ENCODE measurements around the gene IFNAR1. TPM values are rescaled to one million over a fixed set of nuclear protein-coding genes. Genes with fewer than 3 reads are reported as not detected.

Gene IFNAR1
- total and polyA plus RNA-seq, 2 experiments from 2014 or later, result 14.0 to 18.7 TPM

DNA sequence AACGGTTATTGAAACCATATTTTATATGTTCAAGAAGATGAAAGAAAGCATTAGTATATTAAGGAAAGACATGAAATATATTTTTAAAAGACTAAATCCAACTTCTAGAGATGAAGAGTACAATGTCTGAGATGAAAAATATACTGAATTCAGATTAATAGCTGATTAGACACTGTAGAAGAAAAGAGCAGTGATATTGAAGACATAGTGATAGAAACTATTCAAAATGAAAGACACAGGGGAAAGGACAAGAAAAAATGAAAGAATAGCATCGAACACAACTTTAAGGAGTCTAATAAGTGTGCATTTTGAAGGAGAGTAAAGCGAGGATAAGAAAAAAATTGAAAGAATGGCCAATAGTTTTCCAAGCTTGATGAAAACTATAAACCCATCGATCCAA is 11.2 kb upstream of the IFNAR1 start (continued):
- TF ChIP-seq ZNF114 (CRISPR knock-in tag; IDR thresholded peaks at IDR 0.05), result no peak
- no peak for TF ChIP-seq CREB1 (CRISPR knock-in tag; IDR thresholded peaks at IDR 0.05; ENCODE audit: low read depth)
- TF ChIP-seq, protein P1, sequence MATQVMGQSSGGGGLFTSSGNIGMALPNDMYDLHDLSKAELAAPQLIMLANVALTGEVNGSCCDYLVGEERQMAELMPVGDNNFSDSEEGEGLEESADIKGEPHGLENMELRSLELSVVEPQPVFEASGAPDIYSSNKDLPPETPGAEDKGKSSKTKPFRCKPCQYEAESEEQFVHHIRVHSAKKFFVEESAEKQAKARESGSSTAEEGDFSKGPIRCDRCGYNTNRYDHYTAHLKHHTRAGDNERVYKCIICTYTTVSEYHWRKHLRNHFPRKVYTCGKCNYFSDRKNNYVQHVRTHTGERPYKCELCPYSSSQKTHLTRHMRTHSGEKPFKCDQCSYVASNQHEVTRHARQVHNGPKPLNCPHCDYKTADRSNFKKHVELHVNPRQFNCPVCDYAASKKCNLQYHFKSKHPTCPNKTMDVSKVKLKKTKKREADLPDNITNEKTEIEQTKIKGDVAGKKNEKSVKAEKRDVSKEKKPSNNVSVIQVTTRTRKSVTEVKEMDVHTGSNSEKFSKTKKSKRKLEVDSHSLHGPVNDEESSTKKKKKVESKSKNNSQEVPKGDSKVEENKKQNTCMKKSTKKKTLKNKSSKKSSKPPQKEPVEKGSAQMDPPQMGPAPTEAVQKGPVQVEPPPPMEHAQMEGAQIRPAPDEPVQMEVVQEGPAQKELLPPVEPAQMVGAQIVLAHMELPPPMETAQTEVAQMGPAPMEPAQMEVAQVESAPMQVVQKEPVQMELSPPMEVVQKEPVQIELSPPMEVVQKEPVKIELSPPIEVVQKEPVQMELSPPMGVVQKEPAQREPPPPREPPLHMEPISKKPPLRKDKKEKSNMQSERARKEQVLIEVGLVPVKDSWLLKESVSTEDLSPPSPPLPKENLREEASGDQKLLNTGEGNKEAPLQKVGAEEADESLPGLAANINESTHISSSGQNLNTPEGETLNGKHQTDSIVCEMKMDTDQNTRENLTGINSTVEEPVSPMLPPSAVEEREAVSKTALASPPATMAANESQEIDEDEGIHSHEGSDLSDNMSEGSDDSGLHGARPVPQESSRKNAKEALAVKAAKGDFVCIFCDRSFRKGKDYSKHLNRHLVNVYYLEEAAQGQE (IDR thresholded peaks at IDR 0.05; ENCODE audit: unreplicated experiment), result no peak
- TF ChIP-seq, protein P2, sequence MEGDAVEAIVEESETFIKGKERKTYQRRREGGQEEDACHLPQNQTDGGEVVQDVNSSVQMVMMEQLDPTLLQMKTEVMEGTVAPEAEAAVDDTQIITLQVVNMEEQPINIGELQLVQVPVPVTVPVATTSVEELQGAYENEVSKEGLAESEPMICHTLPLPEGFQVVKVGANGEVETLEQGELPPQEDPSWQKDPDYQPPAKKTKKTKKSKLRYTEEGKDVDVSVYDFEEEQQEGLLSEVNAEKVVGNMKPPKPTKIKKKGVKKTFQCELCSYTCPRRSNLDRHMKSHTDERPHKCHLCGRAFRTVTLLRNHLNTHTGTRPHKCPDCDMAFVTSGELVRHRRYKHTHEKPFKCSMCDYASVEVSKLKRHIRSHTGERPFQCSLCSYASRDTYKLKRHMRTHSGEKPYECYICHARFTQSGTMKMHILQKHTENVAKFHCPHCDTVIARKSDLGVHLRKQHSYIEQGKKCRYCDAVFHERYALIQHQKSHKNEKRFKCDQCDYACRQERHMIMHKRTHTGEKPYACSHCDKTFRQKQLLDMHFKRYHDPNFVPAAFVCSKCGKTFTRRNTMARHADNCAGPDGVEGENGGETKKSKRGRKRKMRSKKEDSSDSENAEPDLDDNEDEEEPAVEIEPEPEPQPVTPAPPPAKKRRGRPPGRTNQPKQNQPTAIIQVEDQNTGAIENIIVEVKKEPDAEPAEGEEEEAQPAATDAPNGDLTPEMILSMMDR (conservative IDR thresholded peaks at IDR 0.05; ENCODE audit: low read depth in 2 of 2), result no peak
- no peak for TF ChIP-seq EZH2 (IDR thresholded peaks at IDR 0.05; ENCODE audit: low read depth, unreplicated experiment)

DNA sequence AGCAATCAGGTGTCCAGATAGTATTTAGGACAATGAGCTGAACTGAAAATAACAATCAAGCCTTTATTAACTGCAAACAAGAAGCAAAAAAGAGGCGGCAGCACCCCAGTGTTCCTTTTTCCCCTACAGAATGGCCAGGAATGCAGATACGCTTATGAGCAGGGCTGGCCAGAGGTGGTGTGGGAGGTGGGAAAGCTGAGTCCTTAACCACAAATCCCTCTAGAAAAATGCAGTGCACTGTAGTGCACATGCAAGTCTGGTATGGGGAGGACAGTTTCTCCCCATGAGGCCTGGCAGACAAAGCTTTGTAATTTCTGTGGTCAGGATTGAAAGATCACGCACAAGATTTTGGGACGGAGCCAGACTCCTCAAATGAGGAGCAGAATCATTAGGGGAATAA is 10.7 kb upstream of the IFNAR1 start:
- DNase-seq (ENCODE audit: low spot score) (no peak), ATAC-seq (no peak)
- Mint-ChIP-seq H3K27ac (no peak overlapping the region), H3K27me3 (ENCODE audit: insufficient read depth, low read depth, poor library complexity) (no peaks in the 10 kb centered on the region), H3K9me3 (no peaks in the 10 kb centered on the region), H3K4me1 (no peaks in the 10 kb centered on the region), H3K36me3 (ENCODE audit: low read depth) (no peaks in the 10 kb centered on the region), H3K4me3 (no peak overlapping the region)
- no peaks in the 10 kb centered on the region for H3K36me3 ChIP-seq (ENCODE audit: insufficient read depth)
- no peaks in the 10 kb centered on the region for H3F3A ChIP-seq (replicated peaks; ENCODE audit: low read depth)
- H3K27ac ChIP-seq (ENCODE audit: low read depth), result no peak overlapping the region
- no peaks in the 10 kb centered on the region for H3K4me1 ChIP-seq (ENCODE audit: insufficient read depth)
- H3K4me3 ChIP-seq, result no peak overlapping the region
- no peak overlapping the region; the same call in none of the 2 replicates for H2AFZ ChIP-seq
- H3K79me2 ChIP-seq (replicated peaks; ENCODE audit: insufficient read depth), result no peaks in the 10 kb centered on the region
- H3K27me3 ChIP-seq (ENCODE audit: insufficient read depth), result no peaks in the 10 kb centered on the region
- H4K20me1 ChIP-seq (replicated peaks; ENCODE audit: insufficient read depth), result no peaks in the 10 kb centered on the region
- TF ChIP-seq, protein P3, sequence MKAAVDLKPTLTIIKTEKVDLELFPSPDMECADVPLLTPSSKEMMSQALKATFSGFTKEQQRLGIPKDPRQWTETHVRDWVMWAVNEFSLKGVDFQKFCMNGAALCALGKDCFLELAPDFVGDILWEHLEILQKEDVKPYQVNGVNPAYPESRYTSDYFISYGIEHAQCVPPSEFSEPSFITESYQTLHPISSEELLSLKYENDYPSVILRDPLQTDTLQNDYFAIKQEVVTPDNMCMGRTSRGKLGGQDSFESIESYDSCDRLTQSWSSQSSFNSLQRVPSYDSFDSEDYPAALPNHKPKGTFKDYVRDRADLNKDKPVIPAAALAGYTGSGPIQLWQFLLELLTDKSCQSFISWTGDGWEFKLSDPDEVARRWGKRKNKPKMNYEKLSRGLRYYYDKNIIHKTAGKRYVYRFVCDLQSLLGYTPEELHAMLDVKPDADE (IDR thresholded peaks at IDR 0.05), result no peak
- TF ChIP-seq NANOG (IDR thresholded peaks at IDR 0.05; ENCODE audit: borderline replicate concordance), result no peak
- no peak overlapping the region for H3K4me2 ChIP-seq
- no peaks in the 10 kb centered on the region for H3K9me2 ChIP-seq (ENCODE audit: insufficient read depth)
